NT2/D1 (cell line): ENCODE measurements around the gene C9orf50.
"Not testable (repeated sequence)": the region's sequence is repeated elsewhere in the genome, so short reads cannot be mapped to it uniquely, and the experiment has no call there.

Experiments
- DNase-seq: peaks from one replicate; pipeline ENCODE4 v3.0.0-alpha.2; 2011; ENCODE audit warnings: low read depth, low spot score
- H3K27me3 ChIP-seq: 2 replicates; pipeline ENCODE4 v1.6.0; 2011; ENCODE audit warnings: mild to moderate bottlenecking; ENCODE audit not compliant: insufficient read length, insufficient read depth
- H3K36me3 ChIP-seq: 2 replicates; pipeline ENCODE4 v1.6.1; 2011; ENCODE audit warnings: mild to moderate bottlenecking, low read length, mixed read lengths; ENCODE audit not compliant: insufficient read depth, insufficient read length
- H3K4me1 ChIP-seq: 2 replicates; pipeline ENCODE4 v1.5.1; 2011; ENCODE audit not compliant: insufficient read depth, insufficient read length
- H3K4me3 ChIP-seq: 2 replicates; pipeline ENCODE4 v1.5.1; 2011; ENCODE audit warnings: low read depth; ENCODE audit not compliant: insufficient read length
- H3K9ac ChIP-seq: 2 replicates; pipeline ENCODE4 v1.6.0; 2011; ENCODE audit warnings: low read depth; ENCODE audit not compliant: insufficient read length
- H3K9me3 ChIP-seq: 2 replicates; pipeline ENCODE4 v1.5.1; 2011; ENCODE audit warnings: mild to moderate bottlenecking, low read length; ENCODE audit not compliant: insufficient read depth
- SUZ12 ChIP-seq: IDR thresholded peaks from 2 replicates; pipeline ENCODE4 v1.6.1; 2011; ENCODE audit not compliant: insufficient read length, insufficient read depth; ENCODE audit errors: extremely low read depth
- YY1 ChIP-seq: IDR thresholded peaks from 2 replicates; pipeline ENCODE4 v1.6.1; 2011; ENCODE audit not compliant: insufficient read length, insufficient read depth
- ZNF274 ChIP-seq: IDR thresholded peaks from 2 replicates; pipeline ENCODE4 v1.6.1; 2011; ENCODE audit warnings: mild to moderate bottlenecking, low read depth, low read length

C9orf50 gene

DNA sequence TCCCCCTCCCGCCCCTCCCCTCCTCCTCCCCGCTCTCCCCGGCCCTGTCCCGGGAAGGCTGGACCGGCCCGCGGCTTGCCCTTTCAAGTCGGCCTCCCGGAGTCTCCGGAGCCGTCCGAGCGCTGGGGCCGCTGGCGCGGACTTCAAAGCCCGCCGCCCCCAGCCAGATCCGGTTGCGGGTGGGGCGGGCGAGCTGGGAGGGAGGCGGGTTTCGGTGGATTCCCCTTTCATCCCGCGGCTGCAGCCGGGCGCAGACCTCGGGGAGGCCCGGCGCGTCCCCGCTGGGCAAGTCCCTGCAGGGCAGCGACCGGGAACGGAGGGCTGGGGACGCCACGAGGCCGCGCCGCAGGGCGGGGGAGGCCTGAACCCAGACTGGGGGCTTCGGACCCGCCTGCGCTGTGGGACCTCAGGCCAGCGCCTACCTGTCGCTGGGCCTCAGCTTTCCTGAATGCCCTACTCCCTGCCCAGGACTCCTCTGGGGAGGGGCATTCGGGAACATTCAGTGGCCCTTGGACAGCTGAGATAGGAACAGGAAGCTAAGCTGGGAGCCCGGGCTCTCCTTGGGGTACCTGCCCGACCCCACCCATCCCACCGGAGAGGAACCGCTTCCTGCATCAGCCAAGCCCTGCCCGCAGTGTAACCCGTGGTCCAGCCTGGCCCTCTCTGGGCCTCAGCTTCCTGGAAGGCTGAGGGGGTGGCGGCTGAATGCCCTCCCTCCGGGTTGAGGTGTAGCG, 23.4 kb downstream of the C9orf50 start:
- H3K9ac ChIP-seq = peak overlapping the region; percentile 98

DNA sequence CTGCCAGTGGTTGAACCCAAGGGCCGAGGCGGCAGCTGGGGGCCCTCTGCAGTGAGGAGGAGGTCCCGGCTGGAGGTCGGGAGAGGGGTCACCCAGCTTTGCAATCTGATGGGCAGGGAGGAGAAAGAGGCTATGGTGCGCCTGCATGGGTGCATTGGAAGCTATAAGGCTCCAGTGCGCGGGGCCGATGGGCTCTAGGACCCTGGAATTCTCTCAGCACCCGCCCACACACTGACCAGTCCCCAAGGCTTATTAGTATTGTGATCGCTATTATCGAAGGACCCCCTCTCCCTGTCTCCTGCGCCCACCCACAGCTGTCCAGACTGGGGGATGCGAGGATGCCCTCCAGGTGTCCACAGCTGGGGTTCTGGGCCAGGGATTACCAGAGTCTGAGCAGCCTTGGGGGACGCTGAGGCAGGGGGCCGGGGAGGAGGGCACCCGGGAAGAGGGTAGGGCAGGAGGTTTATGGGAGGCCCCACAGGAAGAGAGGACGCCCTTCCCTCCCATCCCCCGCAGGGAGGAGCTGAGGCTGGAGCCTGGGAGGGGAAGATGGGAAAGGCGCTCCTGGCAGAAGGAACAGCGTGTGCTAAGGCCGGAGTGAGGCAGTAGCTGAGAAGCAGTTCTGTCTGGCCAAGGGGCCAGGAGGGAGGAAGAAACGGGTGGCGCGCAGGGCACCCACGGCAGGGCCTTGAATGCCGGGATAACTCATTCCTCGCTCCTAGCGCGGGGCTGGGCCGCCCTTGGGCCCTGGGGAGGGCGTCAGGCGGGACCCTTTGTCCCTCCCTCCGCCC, 24.2 kb downstream of the C9orf50 start:
- H3K4me3 ChIP-seq = peak overlapping the region; percentile 75
- no peak for DNase-seq
- H3K27me3 ChIP-seq = no peaks in the 10 kb centered on the region
- no peaks in the 10 kb centered on the region for H3K9me3 ChIP-seq
- peak overlapping the region; percentile 92 for H3K9ac ChIP-seq
- peaks cover 17% of the 10 kb centered on the region for H3K4me1 ChIP-seq
- H3K36me3 ChIP-seq = no peaks in the 10 kb centered on the region
- TF ChIP-seq SUZ12 = no peak
- no peak for TF ChIP-seq YY1
- TF ChIP-seq ZNF274 = no peak

More for the DNA sequence above, 23.4 kb downstream of the C9orf50 start:
- Histone ChIP-seq H3K27me3 (no peaks in the 10 kb centered on the region), H3K36me3 (no peaks in the 10 kb centered on the region), H3K9me3 (no peaks in the 10 kb centered on the region), H3K4me3 (peak overlapping the region; percentile 75), H3K4me1 (peaks cover 12% of the 10 kb centered on the region)
- no peak for TF ChIP-seq SUZ12
- no peak for TF ChIP-seq ZNF274
- no peak for TF ChIP-seq YY1
- no peak for DNase-seq

DNA sequence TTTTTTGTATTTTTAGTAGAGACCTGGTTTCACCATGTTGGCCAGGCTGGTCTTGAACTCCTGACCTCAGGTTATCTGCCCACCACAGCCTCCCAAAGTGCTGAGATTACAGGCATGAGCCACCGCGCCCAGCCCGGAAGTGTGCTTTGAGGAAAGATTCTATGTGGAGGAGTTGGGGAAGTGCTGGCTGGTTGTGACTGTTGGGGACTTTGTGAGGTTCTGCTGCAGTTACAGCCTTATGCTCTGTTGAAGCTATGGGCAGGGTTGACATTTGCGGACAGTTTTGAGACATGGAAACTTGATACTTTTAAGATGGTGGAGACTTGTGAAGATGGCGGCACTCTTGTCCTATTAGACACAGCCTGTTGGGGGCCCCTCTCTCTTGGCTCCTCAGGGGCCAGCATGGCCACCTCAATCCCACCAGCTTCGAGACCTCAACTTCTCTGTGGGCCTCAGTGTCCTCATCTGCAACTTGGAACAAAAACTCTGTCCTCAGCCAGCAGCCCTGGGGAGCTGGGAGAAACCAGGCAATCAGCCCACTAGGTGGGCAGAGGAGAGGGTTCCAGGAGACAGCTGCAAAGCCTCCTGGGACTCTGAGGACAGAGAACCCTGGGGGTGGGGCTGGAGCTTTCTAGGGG, 24.9 kb downstream of the C9orf50 start:
- H3K27me3 ChIP-seq = no peaks in the 10 kb centered on the region
- TF ChIP-seq SUZ12 (no peak), ZNF274 (no peak), YY1 (no peak)
- peak overlapping the region; percentile 92 for H3K9ac ChIP-seq
- H3K4me1 ChIP-seq = peaks cover 16% of the 10 kb centered on the region
- no peak for DNase-seq
- no peaks in the 10 kb centered on the region for H3K9me3 ChIP-seq
- peak overlapping the region; percentile 75 for H3K4me3 ChIP-seq
- H3K36me3 ChIP-seq = no peaks in the 10 kb centered on the region

DNA sequence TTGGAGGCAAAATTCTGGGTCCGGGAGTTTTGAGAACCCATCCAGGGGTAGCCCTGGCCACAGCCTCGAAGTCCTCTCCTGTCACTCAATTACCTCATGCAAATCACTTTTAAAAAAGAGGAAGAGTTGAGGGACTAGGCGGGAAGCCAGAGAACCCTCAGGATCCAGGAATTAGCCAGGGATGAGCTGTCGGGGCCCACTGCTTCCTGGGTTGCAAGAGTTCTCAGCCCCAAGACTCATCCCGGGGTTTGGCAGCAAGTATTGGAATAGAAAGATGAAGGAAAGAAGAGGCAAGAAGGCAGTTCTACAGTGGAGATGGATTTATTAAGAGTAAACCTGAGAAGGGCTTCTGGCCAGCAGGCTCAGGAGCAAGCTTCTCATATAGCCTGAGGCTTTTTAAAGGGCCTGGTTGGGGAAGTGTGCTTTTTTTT, 25.6 kb downstream of the C9orf50 start:
- H3K4me1 ChIP-seq = peaks cover 14% of the 10 kb centered on the region
- H3K9ac ChIP-seq = no peak overlapping the region

DNA sequence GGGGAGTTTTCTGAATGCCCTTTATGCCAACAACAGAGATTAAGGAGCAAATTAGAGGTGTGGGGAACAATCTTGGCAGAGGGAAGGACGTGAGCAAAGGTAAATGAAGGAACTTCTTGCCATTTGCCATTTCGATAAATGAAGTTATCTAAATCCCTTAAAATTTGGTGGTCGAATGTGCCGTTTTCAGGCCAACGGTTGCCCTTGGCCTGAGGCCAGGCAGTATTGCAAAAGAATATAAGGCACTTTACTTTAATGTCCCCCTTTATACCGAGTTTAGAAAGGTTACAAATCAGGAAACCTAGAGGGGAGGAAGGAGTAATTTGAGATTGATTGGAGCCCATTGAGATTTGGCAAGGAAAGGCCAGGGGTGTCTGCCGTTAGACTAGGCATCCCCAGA, 26.3 kb downstream of the C9orf50 start:
- Histone ChIP-seq H3K9ac (no peak overlapping the region), H3K9me3 (no peaks in the 10 kb centered on the region), H3K27me3 (no peaks in the 10 kb centered on the region), H3K4me1 (peaks cover 14% of the 10 kb centered on the region), H3K4me3 (no peak overlapping the region), H3K36me3 (no peaks in the 10 kb centered on the region)
- DNase-seq = no peak
- TF ChIP-seq YY1 = no peak
- no peak for TF ChIP-seq ZNF274
- no peak for TF ChIP-seq SUZ12

More for the DNA sequence above, 25.6 kb downstream of the C9orf50 start:
- TF ChIP-seq YY1 = no peak
- TF ChIP-seq ZNF274 = no peak
- TF ChIP-seq SUZ12 = no peak
- H3K36me3 ChIP-seq = no peaks in the 10 kb centered on the region
- no peak overlapping the region for H3K4me3 ChIP-seq
- no peaks in the 10 kb centered on the region for H3K27me3 ChIP-seq
- no peak for DNase-seq
- H3K9me3 ChIP-seq = no peaks in the 10 kb centered on the region

DNA sequence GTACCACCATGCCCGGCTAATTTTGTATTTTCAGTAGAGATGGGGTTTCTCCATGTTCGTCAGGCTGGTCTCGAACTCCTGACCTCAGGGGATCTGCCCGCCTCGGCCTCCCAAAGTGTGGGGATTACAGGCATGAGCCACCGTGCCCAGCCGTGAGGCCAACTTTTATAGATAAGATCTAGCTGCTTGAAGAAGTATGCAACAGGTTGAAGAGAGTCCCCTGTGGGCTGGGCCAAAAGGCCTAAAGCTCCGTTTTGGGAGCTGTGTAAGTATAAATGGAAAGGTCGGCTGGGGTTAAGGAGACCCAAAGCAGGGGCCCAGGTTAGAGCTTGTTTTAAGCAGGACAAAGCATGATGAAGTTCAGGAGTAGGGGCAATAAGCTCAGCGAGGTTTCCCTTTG, 28.1 kb downstream of the C9orf50 start:
- H3K27me3 ChIP-seq, DNase-seq, H3K9ac ChIP-seq, H3K4me3 ChIP-seq, H3K4me1 ChIP-seq, H3K9me3 ChIP-seq, H3K36me3 ChIP-seq: not testable (repeated sequence)

DNA sequence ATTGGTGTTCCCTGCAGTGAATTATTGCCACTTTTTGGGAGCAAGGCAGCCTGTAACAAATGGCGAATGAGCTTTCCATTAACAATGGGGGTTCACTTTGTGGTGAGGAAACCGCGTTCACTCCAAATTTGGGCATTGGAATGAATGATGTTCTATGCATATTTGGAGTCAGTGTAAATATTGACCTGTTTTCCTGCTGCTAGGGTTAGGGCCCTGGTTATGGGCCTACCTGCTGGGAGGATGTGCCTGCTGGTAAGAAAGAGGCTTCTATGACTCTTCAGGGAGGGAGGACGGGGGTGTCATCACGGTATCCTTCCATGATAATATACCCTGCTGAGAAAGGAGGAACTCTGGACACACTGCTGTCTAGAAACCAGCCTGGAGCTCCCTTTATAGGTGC, 29.0 kb downstream of the C9orf50 start:
- H3K4me1 ChIP-seq = peaks cover 11% of the 10 kb centered on the region
- H3K9me3 ChIP-seq = no peaks in the 10 kb centered on the region
- no peak for DNase-seq
- H3K36me3 ChIP-seq = no peaks in the 10 kb centered on the region
- H3K4me3 ChIP-seq = no peak overlapping the region
- TF ChIP-seq ZNF274 (no peak), SUZ12 (no peak), YY1 (no peak)
- H3K9ac ChIP-seq = peak overlapping the region; percentile 33
- no peaks in the 10 kb centered on the region for H3K27me3 ChIP-seq
